Left lung (tissue), 10 donors: ENCODE results near the gene GINS3. TPM values are rescaled to one million over a fixed set of nuclear protein-coding genes. Genes with fewer than 3 reads are reported as not detected.

Experiments
- ATAC-seq: fragments of 200-7000 bp; cut with Tn5 transposase; one replicate; pipeline ENCODE4 v1.9.1; 2020; ENCODE audit warnings: moderate library complexity
- DNase-seq, 4 donors: peaks; one replicate each; pipeline ENCODE4 v3.0.0-alpha.2; 2013 to 2020
- H3K27ac ChIP-seq, 2 donors: fragments of 200-600 bp; sonication (generic) in 1 of 2; one replicate each; pipeline versions ENCODE4 v1.5.0 to v1.8.0; 2020 to 2021
- H3K27me3 ChIP-seq, 2 donors: fragments of 200-600 bp; sonication (generic) in 1 of 2; one replicate each; pipeline versions ENCODE4 v1.5.0 to v1.8.0; 2020 to 2021
- H3K36me3 ChIP-seq, 2 donors: fragments of 200-600 bp; sonication (generic) in 1 of 2; one replicate each; pipeline versions ENCODE4 v1.5.0 to v1.8.0; 2020 to 2021
- H3K4me1 ChIP-seq, 2 donors: fragments of 200-600 bp; one replicate each; pipeline ENCODE4 v1.8.0; 2021
- H3K4me3 ChIP-seq, 2 donors: fragments of 200-600 bp; sonication (generic) in 1 of 2; one replicate each; pipeline versions ENCODE4 v1.5.0 to v1.8.0; 2020 to 2021; ENCODE audit warnings: mild to moderate bottlenecking in 1 of 2
- H3K9me3 ChIP-seq, 2 donors: fragments of 200-600 bp; sonication (generic) in 1 of 2; one replicate each; pipeline versions ENCODE4 v1.5.0 to v1.8.0; 2020 to 2021
- CTCF ChIP-seq, 2 donors: fragments of 200-600 bp; sonication (generic) in 1 of 2; IDR thresholded peaks; one replicate each; pipeline versions ENCODE4 v1.5.0 to v1.8.0; 2021; ENCODE audit warnings: antibody characterized with exemption in 2 of 2
- intact Hi-C, 2 donors: fragments of 100-400 bp; cut with DNase I; formaldehyde crosslinking; loops; one replicate each; pipeline versions ENCODE4 v1.11.2 to v1.14.2; 2022
- polyA plus RNA-seq, 6 donors: library from polyadenylated mRNA; unstranded; fragments of 120-200 nt; gene quantifications; one replicate each; pipeline ENCODE4 v1.2.1, GENCODE V29; 2013; ENCODE audit not compliant: insufficient read length in 6 of 6
- total RNA-seq, 2 donors: library from RNA; stranded (reverse); fragmentation: NEBNext Ultra II Directional; extraction: Animal tissue kit (Norgen Biotek cat#: 25700); gene quantifications; one replicate each; pipeline ENCODE4 v1.2.1, GENCODE V29; 2021
- donor health status: DM: no; HTN: yes; CAD: no.
- donor health status: DM: no; HTN: no; CAD: no.

GINS3 gene
- total and polyA plus RNA-seq, 8 donors, result 4.8 to 14.6 (median 10.3) TPM

GRCh38 chr16:58377932-58378331 lies 14.3 kb upstream of the GINS3 start:
- H3K4me3 ChIP-seq, result no peak overlapping the region
- no peak for ATAC-seq
- no peak for TF ChIP-seq CTCF (IDR thresholded peaks at IDR 0.05)
- H3K27me3 ChIP-seq, result peaks cover 0 to 9% of the 10 kb centered on the region in 2 donors
- no peaks in the 10 kb centered on the region for H3K36me3 ChIP-seq
- H3K9me3 ChIP-seq, result no peaks in the 10 kb centered on the region
- intact Hi-C loops, result no loop called here
- no peak for DNase-seq
- H3K27ac ChIP-seq, result no peak overlapping the region
- no peaks in the 10 kb centered on the region for H3K4me1 ChIP-seq

- Histone ChIP-seq H3K36me3 (no peaks in the 10 kb centered on the region), H3K27me3 (peaks cover 0 to 7% of the 10 kb centered on the region in 2 donors), H3K27ac (no peak overlapping the region), H3K4me3 (no peak overlapping the region), H3K9me3 (no peaks in the 10 kb centered on the region), H3K4me1 (no peaks in the 10 kb centered on the region)
- intact Hi-C loops, result no loop called here
- TF ChIP-seq CTCF (IDR thresholded peaks at IDR 0.05), result no peak
- DNase-seq (no peak), ATAC-seq (no peak)
Measured at GRCh38 chr16:58378401-58378800, 13.9 kb upstream of the GINS3 start.

- Histone ChIP-seq H3K27ac (no peak overlapping the region), H3K4me1 (no peaks in the 10 kb centered on the region), H3K27me3 (no peaks in the 10 kb centered on the region), H3K9me3 (no peaks in the 10 kb centered on the region), H3K4me3 (no peak overlapping the region), H3K36me3 (no peaks in the 10 kb centered on the region)
- DNase-seq, result no peak
- ATAC-seq, result no peak
- no peak for TF ChIP-seq CTCF (IDR thresholded peaks at IDR 0.05)
- intact Hi-C loops, result no loop called here
Measured at GRCh38 chr16:58379736-58380135, 12.5 kb upstream of the GINS3 start.

- Histone ChIP-seq H3K4me1 (no peaks in the 10 kb centered on the region), H3K4me3 (no peak overlapping the region), H3K27me3 (no peaks in the 10 kb centered on the region), H3K9me3 (no peaks in the 10 kb centered on the region), H3K36me3 (no peaks in the 10 kb centered on the region), H3K27ac (no peak overlapping the region)
- ATAC-seq, result no peak
- intact Hi-C loops, result no loop called here
- DNase-seq, result no peak
- TF ChIP-seq CTCF (IDR thresholded peaks at IDR 0.05), result no peak
Measured at GRCh38 chr16:58381661-58382060, 10.6 kb upstream of the GINS3 start.

GRCh38 chr16:58384437-58385055 lies 7.7 kb upstream of the GINS3 start:
- Histone ChIP-seq H3K9me3 (no peaks in the 10 kb centered on the region), H3K4me1 (no peaks in the 10 kb centered on the region), H3K27me3 (no peaks in the 10 kb centered on the region), H3K4me3 (no peak overlapping the region), H3K27ac (no peak overlapping the region), H3K36me3 (no peaks in the 10 kb centered on the region)
- TF ChIP-seq CTCF (IDR thresholded peaks at IDR 0.05), result no peak
- DNase-seq (no peak), ATAC-seq (no peak)
- intact Hi-C loops, result no loop called here
